PC-9 (cell line): ENCODE data around the gene ZCCHC14.

ENCODE experiments used
- CTCF ChIP-seq: fragments of 200-600 bp; sonication (generic); conservative IDR thresholded peaks from 2 replicates; pipeline ENCODE4 v1.6.1; 2017; ENCODE audit warnings: mixed run types, antibody characterized with exemption, mild to moderate bottlenecking, moderate library complexity
- EZH2 ChIP-seq: fragments of 200-600 bp; sonication (generic); IDR thresholded peaks from 2 replicates; pipeline ENCODE4 v1.8.0; 2017; ENCODE audit warnings: antibody characterized with exemption, low read depth

GRCh38 chr16:87539113-87539512 lies 46.3 kb upstream of the ZCCHC14 start:
- TF ChIP-seq CTCF (no peak), EZH2 (no peak)
